ENCODE results near the gene CDC25B.
A peak's percentile ranks its signal among the peaks of the same experiment; 100 is the strongest.
"Not testable (repeated sequence)": the region's sequence is repeated elsewhere in the genome, so short reads cannot be mapped to it uniquely, and the experiment has no call there.

Gene CDC25B

DNA sequence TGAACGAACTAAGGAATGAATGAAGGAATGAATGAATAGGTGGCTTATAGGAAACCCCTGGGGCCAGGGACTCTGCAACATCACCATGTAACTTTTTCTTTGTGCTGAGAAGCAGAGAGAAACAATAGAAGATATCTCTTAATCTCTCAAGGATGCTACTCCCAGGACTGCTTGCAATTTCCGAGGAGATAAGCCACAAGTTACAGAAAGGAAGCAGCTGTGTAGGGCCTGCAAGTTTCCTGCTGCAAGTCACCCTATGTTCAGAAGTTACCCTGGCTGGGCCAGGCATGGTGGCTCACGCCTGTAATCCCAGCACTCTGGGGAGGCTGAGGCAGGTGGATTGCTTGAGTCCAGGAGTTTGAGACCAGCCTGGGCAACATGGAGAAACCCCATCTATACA, 43.2 kb downstream of the CDC25B start:
- no peak for DNase-seq

DNA sequence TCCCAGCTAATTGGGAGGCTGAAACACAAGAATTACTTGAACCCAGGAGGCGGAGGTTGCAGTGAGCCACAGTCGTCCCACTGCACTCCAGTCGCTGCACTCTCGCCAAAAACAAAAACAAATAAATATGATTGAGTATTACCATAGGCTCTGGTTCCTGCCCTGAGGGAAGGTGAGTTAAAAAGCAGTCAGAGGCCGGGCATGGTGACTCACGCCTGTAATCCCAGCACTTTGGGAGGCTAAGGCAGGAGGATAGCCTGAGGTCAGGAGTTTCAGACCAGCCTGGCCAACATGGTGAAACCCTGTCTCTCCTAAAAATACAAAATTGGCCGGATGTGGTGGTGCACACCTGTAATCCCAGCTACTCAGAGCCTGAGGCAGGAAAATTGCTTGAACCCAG, 44.1 kb downstream of the CDC25B start:
- not testable (repeated sequence) for DNase-seq

DNA sequence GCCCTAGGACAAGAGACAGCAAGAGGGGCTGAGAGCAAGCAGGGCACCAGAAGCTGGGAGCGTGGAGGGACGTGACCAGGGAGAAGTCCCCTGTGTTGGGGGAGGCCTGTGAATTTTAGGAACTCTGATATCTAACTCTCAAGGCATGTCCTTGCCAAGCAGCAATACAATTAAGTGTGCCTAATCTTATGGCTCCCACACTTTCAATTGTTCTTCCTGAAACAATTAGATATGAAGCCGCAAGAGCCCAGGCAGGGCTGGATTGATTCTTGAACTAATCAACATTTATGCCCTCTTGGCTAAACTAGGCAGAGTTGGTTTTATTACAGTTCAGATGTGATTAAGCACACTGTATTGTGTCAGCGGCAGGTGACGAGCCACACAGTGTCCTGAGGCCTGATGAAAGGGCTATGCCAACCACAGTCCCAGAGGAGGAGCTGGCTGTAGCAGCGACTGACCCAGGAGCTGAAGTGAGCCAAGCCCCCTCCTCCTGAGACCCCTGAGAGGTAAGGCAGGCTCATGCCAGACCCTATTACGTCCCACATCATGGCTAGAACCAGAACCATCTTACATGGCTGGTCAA, 46.3 kb downstream of the CDC25B start:
- DNase-seq = no peak

DNA sequence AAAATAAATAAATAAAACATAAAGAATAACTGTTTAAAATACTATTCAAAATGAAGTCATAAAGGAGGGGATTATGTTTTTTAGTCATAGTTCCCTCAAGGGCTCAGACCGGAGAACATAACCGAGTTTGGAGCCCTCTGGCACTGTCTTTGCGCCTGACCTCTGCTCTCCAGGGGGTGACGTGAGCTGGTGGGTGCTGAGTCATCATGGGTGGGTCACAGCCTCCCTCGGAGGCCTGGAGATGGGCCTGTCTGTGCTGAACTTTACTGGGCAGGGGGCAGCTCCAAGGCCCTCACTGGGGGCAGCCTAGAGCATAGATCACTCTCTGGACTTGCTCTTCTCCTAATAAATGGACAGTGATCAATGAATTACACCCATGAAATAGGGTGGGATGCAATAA, 47.4 kb downstream of the CDC25B start:
- no peak for DNase-seq

DNA sequence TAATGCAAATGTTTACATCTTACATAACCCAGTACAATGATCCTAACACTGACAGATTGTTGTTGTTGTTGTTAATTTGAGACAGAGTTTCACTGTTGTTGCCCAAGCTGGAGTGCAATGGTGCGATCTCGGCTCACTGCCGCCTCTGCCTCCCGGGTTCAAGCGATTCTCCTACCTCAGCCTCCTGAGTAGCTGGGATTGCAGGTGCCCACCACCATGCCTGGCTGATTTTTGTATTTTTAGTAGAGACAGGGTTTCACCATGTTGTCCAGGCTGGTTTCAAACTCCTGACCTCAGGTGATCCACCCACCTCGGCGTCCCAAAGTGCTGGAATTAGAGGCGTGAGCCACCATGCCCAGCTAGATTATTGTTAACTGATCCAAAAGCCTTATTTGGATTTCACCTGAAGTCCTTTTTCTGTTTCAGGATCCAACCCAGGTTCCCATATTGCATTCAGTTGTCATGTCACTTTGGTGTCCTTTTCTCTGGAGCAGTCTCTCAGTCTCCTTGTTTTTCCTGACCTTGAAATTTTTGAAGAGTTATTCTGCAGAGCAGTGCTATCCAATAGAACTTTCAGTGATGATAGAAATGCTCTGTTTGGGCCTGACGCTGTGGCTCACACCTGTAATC, 48.0 kb downstream of the CDC25B start:
- not testable (repeated sequence) for DNase-seq

DNA sequence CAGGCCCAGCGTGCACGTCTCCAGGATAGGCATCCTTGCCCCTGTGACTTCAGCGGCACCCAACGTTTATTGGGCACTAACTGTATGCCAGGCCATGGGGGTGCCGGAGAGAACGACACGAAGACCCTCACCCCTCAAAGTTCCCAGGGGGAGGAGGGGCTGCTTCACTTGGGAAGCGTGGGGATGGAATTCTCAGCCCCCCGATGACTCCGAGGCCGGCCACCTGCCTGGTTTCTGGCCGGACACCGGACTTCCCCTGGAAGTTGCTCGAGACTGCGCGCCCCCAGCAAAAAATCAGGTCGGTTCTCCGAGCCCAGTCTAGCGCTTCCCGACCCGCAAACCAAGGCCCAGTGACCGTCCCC, 50.2 kb downstream of the CDC25B start:
- DNase-seq = peak in 1 of 2 experiments; percentile 50

DNA sequence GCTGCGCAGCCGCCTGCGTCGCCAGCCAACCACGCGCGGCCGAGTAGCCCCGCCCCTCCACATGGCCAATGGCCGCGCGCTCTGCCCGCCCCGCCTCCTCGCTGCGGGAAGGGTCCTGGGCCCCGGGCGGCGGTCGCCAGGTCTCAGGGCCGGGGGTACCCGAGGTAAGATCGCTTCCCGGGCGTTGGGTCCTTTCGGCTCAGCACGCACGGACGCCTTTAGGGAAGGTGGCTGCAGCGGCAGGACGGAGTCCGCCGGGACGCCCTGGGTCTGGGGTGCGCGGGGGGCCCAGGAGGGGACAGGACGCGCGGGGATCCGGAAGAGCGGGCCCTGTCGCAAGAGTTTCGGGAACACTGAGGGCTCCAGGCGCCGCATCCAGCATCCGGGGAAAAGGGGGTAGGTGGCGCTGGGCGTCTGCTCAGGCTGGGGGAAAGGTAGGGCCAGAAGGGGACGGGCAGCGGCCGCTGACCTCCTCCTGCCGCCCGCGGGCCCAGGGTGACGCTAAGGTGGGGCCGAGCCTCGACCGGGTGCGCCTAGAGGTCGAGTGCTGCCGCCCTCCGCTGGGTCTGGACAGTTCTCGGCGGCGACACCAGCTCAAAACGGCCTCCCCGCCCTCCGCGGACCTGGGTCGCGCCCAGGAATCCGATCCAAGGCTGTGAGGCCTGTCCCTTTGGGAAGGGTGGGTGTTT, 50.8 kb downstream of the CDC25B start, which contains the start of gene MAVS:
TSS of gene MAVS (plus strand) at position 95 of the 689 bp plus-strand sequence. CDS start 7,791 bp downstream, outside the sequence.
- DNase-seq = peak; percentile 91 to 94

DNA sequence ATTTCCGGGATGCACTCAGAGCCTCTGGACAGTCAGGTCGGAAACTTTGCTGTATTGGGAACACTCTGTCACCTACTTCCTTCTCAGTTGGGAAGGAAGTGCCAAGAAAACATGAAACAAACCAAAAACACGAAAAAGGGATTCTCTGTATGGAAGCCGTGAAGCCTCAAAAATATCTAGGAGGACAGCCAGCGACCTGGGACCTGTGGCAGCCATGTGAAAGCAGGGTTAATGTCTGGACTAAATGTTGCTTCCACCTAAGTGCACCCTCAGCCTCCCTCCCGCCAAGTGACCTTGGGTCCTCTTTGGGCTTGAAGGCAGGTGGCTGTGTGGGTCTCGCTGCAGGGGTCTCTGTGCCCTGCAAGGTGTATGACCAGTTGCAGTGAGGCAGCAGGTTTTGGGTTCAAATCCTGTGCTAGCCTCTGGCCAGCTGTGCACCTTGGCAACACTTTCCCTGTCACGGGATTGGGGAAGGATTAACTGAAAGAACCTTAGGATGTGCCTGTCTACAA, 51.4 kb downstream of the CDC25B start:
- DNase-seq = no peak

DNA sequence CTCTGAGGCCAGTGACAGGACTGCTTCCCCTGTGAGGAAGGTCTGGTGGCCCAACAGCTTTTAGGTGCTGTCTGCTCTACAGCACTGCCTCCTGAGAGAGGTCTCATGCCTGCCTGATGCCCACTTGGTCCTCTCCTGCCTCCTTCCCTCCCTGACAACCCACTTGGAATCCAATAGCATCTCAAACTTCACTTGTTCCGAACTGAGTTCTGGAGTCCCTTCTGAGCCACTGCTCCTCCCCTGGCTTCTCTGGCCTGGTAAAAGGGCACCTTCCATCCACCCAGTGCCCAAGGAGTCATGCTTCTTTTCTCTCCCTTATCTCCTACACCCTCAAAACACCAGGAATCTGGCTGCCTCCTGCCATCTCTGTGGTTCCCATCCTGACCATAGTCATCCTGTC, 52.5 kb downstream of the CDC25B start:
- DNase-seq = no peak

DNA sequence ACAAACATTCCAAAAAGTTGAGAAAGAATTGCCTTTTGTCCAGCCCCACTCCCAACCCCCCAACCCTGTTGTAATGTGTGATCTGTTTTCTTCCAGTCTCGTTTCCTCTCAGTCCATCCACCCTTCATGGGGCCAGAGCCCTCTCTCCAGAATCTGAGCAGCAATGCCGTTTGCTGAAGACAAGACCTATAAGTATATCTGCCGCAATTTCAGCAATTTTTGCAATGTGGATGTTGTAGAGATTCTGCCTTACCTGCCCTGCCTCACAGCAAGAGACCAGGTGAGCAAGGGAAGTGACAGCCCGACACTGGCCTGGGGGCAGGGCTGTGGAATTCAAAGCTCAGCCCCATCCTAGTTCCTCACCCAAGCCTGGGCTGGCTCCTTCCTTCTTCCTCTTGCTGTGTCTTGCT, 58.4 kb downstream of the CDC25B start:
- DNase-seq = no peak
